GM21526 (cell line): ENCODE results near the gene ZMYND8.

ENCODE experiments used
- ATAC-seq: cut with Tn5 transposase; IDR thresholded peaks from one replicate; pipeline ENCODE4 v1.9.1; 2021; ENCODE audit warnings: moderate library complexity; ENCODE audit not compliant: unreplicated experiment, low FRiP score

ZMYND8 gene

DNA sequence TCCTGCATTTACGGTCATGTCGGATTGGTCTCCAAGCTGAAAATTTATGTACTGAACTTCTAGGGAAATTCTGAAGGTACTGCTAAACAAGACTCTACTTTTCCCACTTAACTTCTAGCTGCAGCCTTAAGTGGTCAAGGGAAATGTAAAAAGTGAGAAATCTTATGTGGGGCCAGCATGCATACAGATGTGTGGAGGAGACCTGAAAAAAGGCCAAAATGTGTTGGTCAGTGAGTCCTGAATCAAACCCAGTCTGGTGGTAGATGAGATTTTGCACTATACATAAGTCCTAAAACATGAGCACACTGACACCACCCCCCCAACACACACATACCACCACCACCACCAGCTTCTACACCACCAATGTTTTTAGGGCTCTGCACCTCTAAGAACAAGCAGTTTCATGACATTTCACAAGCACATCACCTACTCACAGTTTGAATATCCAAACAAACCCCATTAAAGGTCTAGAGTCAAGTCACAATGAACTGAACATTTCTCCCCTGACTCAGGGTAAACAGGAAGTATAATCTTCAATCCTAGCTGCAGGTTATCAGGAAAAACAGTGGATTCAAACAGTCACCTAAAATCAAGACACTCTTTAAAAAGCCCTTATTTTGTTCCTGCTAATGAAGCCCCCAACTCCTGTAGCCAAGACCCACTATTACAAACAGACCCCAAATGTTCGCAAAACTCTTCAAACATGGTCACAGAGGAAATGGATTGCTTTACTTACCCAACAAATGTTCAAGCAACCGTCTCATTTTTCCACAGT is 1.6 kb downstream of the ZMYND8 start:
- no peak for ATAC-seq

GRCh38 chr20:47354464-47354713 is 2.1 kb downstream of the ZMYND8 start:
- ATAC-seq: no peak

DNA sequence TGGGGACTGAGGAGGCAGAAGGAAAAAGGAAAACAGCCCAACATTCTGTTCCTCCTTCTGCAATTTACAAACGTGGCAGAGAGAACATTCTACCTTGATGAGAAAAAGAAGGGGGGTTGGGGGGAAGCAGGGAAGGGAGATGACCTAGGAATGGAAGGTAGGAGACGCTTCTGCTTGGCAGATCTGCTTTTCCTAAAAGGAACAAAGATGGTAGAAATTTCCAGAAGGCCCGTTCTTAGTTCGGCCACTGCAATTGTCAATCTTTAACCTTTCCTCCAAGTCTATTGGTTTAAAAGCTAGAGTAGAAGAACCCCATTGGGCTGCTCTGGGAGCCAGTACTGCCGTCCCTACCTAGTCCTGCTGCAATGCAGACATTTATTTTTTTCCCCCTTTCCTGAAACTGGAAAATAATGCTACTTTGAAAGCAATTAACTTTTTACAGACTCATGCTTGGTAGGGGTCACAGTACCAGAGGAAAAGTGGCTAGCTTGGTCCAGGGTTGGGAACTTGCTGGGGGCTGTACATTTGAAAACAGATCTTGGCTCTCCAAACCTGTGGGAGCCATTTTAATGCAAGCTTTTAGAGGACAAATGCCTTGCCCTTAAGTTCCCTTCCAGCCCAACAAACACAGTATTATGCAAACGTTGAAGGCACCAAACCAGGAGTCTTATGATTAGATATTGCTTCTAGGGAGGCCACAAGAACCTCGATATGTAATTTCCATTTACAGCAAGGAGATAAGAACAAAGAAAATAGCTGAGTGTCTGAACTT is 2.6 kb downstream of the ZMYND8 start:
- ATAC-seq: no peak

- ATAC-seq: no peak
Observed at GRCh38 chr20:47353239-47353691, 3.2 kb downstream of the ZMYND8 start.

GRCh38 chr20:47352332-47353238 is 3.9 kb downstream of the ZMYND8 start:
- ATAC-seq: no peak

GRCh38 chr20:47351643-47352331 is 4.7 kb downstream of the ZMYND8 start:
- ATAC-seq: no peak

DNA sequence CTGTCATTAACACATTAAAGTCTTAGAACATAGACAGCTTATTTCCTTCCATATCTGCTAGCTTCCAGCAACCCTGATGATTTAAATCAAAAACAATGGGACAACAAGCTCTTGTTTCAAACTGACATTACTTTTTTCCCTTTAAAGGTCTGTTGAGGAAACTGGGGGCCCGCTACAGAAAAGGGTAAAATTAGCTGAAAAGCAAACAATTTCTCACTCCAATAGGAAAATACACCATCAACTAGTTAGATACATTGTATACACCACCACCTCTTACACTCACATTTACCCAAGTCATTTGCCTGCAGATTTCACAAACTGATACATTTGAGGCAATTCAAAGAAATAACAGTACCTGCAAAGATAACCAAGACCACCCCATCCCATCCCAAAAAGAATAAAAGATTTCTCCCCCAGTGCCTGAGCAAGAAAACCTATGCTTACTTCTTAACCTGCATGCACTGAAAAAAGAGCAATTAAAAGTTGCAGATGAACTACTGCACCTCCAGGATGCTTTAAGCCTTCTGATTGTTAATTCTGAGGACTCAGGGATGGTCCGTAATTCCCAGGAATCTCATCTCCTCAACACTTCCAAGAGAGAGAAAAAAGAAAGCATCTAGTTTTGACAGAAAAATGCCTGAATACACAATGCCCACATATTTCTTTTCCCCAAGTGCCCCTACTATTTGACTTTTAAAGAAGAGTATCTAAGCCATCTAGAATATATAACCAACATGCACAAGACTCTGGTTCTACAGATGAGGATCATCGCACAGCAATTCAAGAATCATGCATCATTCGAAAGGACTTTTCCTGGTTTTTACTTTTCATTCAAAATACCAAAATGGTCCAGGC is 5.6 kb downstream of the ZMYND8 start:
- no peak for ATAC-seq

GRCh38 chr20:47350181-47350550 is 6.3 kb downstream of the ZMYND8 start:
- no peak for ATAC-seq

DNA sequence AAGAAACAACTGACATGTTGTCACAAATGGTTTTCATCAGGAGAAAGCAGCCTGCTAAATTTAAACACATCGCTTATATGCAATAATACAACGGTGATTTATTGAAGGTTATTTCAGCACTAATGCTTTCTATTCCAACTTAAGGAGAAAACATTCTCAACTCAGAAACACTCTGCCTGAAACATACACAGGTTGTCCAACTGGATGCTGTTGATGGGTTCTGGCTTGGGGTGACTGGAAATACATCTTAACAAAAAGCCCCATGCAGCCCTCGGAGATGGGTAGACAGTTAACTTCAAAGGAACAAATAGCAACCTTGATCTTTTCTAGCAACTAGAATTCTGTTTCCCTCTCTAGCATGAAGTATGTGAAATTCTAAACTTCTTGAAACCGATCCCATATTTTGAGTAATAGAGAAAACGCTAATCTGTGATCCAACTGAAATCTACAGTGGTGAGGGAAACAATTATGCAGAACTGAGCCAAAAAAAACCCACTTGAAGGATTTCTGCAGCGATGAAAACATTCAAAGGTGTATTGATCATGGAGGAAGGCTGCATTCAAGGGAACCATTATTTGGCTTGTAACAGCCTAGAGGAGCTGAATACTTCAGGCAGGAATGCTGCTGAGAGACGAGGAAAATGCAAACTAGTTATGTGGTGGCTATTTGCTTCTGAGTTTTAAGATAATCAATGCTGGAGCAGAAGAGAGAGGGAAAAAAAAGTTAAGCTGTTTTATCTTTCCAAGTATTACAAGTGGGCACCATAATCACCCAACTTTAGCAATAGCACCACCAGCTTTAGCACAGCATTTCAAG is 6.9 kb downstream of the ZMYND8 start:
- no peak for ATAC-seq

- ATAC-seq: no peak
Observed at GRCh38 chr20:47348539-47349142, 7.9 kb downstream of the ZMYND8 start.

DNA sequence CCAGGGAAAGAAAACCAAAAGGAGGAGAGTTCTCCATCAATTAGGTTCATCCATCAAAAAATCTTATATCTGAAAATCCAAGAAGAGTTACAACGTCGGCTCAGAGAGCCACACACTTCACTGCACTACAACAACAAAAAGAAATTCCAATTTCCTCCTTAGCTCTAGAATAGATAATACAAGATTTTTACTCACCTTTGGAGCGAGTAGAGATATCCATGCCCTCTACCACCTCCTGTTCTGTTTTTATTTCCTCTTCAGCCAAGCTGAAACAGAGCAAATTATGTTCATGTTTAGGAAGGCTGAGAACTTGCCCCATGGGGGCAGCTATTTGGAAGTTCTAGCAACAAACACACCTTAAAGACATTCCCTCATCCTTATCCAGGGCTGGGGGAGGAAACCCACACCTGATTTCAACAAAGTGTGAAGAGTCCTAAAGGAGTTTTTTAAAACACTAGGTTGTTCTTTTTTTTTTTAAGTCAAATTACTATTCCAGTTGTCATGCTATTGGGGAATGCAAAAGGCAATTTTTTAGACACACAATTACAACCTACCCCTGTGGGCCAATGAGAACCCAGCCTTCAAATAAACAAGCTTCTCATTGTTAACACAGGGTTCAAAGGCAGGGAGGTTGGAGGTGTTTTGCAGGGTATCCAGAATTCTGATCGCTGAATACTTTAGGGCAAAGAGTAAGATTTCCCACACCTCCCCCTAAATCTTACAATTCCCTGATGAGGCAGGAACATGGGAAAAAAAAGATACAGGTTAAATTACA is 8.7 kb downstream of the ZMYND8 start:
- ATAC-seq: no peak

GRCh38 chr20:47346172-47346571 is 10.3 kb downstream of the ZMYND8 start:
- ATAC-seq: no peak

GRCh38 chr20:47345214-47345613 is 11.3 kb downstream of the ZMYND8 start:
- ATAC-seq: no peak

DNA sequence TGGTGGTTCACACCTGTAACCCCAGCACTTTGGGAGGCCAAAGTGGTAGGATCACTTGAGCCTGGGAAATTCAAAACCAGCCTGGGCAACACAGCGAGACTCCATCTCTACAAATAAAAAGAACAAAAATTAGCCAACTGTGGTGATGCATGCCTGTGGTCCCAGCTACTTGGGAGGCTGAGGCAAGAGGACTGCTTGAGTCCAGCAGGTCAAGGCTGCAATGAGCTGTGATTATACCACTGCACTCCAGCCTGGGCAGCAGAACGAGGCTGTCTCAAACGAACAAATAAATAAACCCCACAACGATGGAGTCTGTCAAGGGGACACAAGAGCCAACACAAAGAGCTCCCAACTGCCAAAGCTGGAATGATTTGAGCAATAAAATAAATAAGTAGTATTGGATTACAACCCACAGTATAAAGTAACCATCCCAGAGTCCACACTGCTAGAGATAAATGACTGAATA is 13.5 kb downstream of the ZMYND8 start:
- no peak for ATAC-seq

DNA sequence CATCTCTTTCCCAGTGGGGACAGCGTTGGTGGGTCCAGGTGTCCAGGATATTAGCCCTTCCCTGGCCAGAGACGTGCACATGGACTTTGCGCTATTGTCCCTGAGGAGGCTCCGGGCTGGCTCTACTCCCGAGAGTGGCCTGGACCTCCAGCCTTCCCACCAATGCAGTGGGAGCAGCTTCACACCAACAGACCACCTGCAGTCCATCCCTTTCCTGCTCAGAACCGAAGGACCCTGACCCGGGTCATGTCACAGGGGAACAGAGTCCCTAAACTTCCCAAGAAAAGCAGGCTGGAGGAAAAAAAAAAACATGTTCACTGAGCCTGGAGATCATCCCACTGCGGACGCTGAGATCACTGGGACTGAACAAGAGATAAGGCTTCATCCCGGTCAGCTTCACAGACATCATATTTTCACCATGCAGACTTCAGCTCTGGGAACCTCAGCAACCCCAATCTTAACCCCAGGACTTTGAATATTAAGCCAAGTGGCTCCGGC is 18.3 kb downstream of the ZMYND8 start:
- no peak for ATAC-seq

- no peak for ATAC-seq
Observed at GRCh38 chr20:47337413-47337812, 19.1 kb downstream of the ZMYND8 start.

DNA sequence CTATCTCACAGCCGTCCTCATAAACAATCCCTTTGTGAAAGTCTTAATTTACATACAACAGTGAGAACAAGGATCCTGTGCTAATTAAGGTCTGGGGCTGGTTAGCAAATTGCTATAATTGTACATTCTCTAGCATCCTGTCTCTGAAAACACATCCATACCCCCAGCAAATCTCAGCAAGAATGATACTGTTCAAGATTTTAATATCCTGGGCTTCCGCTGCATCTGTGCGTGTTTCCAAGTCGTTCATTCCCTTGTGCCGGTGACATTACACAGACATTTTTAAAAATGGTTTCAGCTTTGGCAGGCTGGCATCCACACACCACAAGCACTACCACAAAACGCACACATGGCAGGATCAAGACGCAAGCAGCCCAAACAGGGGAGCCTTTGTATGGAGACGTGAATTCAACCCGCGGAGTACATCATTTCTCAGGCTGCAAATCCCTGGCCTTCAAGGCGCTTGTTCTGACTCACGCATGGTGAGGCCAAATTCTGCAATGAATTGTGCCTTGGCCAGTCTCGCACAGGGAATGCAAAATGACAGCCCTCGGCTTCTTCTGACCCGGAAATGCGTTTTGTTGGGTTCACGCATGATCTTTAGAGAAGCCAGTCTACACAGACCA is 20.3 kb downstream of the ZMYND8 start:
- no peak for ATAC-seq
